ENCODE measurements around the gene TBX4.
"Not testable (repeated sequence)": the region's sequence is repeated elsewhere in the genome, so short reads cannot be mapped to it uniquely, and the experiment has no call there.

TBX4 gene

DNA sequence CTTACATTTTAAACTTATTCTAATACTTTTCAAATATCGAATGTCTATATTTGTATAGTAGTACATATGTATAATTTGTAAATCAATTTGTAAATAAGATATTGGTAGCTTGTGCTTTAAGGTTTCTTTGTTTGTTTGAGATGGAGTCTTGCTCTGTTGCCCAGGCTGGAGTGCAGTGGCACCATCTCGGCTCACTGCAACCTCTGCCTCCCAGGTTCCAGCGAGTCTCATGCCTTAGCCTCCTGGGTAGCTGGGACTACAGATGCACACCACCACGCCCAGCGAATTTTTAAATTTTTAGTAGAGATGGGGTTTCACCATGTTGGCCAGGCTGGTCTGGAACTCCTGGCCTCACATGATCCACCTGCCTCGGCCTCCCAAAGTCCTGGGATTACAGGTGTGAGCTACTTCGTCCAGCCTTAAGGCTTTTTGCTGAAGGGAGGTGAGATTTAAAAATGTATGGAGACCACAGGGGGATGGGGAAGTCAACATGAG, 41.7 kb downstream of the TBX4 start:
- not testable (repeated sequence) for H3K9me3 ChIP-seq (ENCODE audit: low read length); H3K27ac ChIP-seq (ENCODE audit: low read depth, low read length); H3K36me3 ChIP-seq (ENCODE audit: insufficient read depth, low read length); H3K9ac ChIP-seq (ENCODE audit: low read length); H3K4me3 ChIP-seq (ENCODE audit: low read depth in 1 of 2, low read length in 2 of 2); H3K27me3 ChIP-seq (ENCODE audit: control insufficient read depth in 1 of 2, insufficient read depth in 2 of 2, low read length in 2 of 2)
- peaks cover 16% of the 10 kb centered on the region for H3K4me1 ChIP-seq (ENCODE audit: insufficient read depth, low read length)

DNA sequence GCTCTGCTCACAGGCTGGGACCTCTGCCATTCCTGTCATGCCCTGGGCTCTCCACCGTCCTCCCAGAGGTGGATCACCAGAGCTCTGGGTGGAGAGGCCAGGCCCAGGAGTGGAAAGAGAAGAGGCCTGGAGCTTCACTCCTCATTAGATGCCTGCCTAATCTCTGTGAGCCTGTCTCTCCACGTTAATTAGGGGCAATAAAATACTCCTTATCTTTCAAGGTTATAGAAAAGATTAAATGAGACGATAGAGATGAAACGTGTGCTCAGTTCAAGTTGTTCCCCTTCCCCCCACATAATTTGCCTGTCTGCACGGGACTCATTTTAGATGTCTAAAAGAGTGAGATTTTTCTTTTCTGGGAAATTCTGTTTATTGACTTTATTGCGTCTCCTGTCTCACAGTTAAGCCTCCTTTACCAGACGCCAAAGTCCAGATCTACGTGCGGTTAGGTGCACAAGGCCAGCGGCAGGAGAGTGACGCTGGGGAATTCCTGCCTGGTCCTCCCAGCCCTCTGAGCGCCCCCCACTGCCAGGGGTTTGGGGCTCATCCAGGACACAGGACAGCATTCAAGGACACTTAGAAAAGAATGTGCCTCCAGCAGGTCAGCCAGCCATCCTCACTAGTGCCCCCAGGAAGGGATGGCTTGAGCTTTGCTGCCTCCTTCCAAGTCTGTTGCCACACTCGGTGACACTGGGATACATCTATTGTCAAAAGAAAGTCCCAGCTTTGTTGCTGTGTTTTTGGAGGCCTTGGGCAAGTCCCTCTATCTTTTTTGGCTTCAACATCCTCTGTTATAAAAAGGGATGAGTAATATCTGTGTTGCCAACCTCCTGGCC, 42.3 kb downstream of the TBX4 start:
- H3K4me3 ChIP-seq (ENCODE audit: low read depth in 1 of 2, low read length in 2 of 2): no peak overlapping the region
- H3K9me3 ChIP-seq (ENCODE audit: low read length): no peaks in the 10 kb centered on the region
- no peak overlapping the region for H3K27ac ChIP-seq (ENCODE audit: low read depth, low read length)
- no peaks in the 10 kb centered on the region for H3K27me3 ChIP-seq (ENCODE audit: control insufficient read depth in 1 of 2, insufficient read depth in 2 of 2, low read length in 2 of 2)
- H3K9ac ChIP-seq (ENCODE audit: low read length): no peak overlapping the region
- H3K36me3 ChIP-seq (ENCODE audit: insufficient read depth, low read length): no peaks in the 10 kb centered on the region
- H3K4me1 ChIP-seq (ENCODE audit: insufficient read depth, low read length): peaks cover 16% of the 10 kb centered on the region

DNA sequence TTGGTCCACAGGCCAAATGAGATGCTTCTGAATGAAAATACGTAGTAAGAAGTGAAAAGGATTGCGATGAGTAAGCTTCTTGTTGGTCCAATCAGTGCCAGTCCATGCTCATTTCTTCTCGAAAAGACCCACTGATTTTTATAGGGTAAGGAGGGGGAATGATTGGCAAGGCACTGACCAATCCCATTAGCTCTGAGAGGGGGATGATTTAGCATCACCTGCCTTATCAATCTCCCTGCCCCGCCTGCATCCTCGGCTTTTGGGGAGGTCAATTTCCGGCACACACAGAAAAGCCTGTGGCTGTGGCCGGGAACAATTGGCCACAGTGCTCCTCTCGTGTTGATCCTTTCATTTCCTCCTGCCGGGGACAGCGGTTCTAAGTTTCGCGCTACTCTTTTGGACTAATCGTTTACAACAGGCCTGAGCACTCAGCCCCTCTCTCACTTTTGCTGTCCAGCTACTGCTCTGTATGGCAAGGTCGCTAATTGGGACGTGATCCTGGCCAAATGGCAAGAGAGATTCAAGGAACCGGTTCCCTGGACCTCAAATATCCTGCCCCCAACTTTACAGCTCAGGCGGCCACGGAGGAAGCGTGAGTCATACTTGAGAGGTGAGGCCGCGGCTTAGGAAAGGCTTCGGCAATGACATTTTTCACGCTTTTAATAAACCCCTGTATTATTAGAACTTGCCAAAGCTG, 43.1 kb downstream of the TBX4 start:
- H3K4me1 ChIP-seq (ENCODE audit: insufficient read depth, low read length): peaks cover 16% of the 10 kb centered on the region
- no peaks in the 10 kb centered on the region for H3K9me3 ChIP-seq (ENCODE audit: low read length)
- no peak overlapping the region for H3K4me3 ChIP-seq (ENCODE audit: low read depth in 1 of 2, low read length in 2 of 2)
- no peaks in the 10 kb centered on the region for H3K36me3 ChIP-seq (ENCODE audit: insufficient read depth, low read length)
- H3K9ac ChIP-seq (ENCODE audit: low read length): no peak overlapping the region
- H3K27me3 ChIP-seq (ENCODE audit: control insufficient read depth in 1 of 2, insufficient read depth in 2 of 2, low read length in 2 of 2): no peaks in the 10 kb centered on the region
- H3K27ac ChIP-seq (ENCODE audit: low read depth, low read length): no peak overlapping the region

DNA sequence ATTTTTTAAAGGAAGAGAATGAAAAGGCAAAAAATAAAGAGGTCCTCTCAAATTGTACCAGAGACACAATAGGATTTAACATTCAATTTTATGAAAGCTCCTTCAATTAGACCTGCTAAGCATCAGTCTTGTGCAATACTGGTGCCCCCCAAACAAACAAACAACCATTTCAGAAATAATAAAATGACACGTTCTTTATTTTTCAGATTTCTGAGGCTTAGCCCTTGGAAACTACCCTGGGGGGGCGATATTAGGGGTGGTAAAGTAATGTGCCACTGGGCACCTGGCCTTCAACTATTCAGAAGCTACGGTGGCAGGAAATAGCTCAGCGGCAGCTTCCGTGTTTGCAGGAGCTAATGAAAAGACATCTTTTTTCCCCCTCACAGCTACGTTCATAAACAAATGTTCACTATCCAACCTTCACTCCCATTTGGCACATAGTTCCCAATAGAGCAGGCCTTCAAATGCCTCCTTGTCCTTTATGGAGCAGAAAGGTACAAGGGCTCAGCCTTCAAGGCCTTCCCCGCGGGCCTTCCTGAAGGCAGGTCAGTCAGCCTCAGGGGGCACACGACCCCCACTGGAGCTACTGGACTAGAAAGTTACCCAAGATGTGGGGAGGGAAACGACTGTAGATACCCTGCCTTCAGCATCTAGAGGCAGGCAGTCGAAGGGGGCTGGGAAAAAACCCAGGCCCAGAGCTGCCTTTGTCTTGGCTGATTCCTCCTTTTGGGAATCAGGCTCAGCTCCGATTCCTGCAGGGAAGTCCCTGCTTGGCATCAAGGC, 44.1 kb downstream of the TBX4 start:
- Histone ChIP-seq H3K4me3 (ENCODE audit: low read depth in 1 of 2, low read length in 2 of 2) (no peak overlapping the region), H3K27me3 (ENCODE audit: control insufficient read depth in 1 of 2, insufficient read depth in 2 of 2, low read length in 2 of 2) (no peaks in the 10 kb centered on the region), H3K36me3 (ENCODE audit: insufficient read depth, low read length) (no peaks in the 10 kb centered on the region), H3K4me1 (ENCODE audit: insufficient read depth, low read length) (peaks cover 16% of the 10 kb centered on the region), H3K9me3 (ENCODE audit: low read length) (no peaks in the 10 kb centered on the region), H3K27ac (ENCODE audit: low read depth, low read length) (no peak overlapping the region), H3K9ac (ENCODE audit: low read length) (no peak overlapping the region)

DNA sequence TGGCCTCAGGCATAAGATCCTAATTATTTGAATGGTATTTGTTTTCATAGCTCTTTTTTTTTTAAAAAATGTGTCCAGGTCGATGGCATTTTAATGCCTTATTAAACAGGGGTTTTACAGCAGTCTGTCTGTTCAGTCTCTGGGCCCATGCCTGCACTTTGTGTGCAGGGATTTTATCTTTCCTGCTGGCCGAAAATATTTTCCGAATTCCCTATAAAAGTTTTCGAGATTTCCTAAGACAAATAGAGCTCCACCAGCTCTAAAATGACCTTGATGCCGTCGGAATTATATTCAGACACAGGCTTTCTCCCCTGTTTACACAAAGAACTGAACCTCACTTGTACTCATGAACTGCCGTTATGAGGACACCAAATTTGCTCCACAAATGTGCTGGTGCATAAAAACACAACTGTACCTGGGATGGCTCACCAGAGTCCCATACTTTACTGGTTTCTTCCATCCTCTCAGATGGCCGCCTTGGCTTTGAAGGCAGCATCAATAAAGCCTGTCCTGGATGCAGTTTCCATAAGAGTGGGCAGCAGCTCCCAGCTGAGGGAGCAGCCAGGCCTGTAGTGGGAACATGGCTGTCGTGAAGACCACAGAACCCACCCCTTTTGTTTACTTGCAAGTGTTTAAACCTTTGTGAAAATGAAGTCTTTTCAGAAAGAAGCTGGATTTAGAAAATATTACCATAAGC, 44.9 kb downstream of the TBX4 start:
- Histone ChIP-seq H3K4me3 (ENCODE audit: low read depth in 1 of 2, low read length in 2 of 2) (no peak overlapping the region), H3K9me3 (ENCODE audit: low read length) (no peaks in the 10 kb centered on the region), H3K27me3 (ENCODE audit: control insufficient read depth in 1 of 2, insufficient read depth in 2 of 2, low read length in 2 of 2) (no peaks in the 10 kb centered on the region), H3K36me3 (ENCODE audit: insufficient read depth, low read length) (no peaks in the 10 kb centered on the region), H3K4me1 (ENCODE audit: insufficient read depth, low read length) (peaks cover 14% of the 10 kb centered on the region), H3K9ac (ENCODE audit: low read length) (no peak overlapping the region), H3K27ac (ENCODE audit: low read depth, low read length) (no peak overlapping the region)

DNA sequence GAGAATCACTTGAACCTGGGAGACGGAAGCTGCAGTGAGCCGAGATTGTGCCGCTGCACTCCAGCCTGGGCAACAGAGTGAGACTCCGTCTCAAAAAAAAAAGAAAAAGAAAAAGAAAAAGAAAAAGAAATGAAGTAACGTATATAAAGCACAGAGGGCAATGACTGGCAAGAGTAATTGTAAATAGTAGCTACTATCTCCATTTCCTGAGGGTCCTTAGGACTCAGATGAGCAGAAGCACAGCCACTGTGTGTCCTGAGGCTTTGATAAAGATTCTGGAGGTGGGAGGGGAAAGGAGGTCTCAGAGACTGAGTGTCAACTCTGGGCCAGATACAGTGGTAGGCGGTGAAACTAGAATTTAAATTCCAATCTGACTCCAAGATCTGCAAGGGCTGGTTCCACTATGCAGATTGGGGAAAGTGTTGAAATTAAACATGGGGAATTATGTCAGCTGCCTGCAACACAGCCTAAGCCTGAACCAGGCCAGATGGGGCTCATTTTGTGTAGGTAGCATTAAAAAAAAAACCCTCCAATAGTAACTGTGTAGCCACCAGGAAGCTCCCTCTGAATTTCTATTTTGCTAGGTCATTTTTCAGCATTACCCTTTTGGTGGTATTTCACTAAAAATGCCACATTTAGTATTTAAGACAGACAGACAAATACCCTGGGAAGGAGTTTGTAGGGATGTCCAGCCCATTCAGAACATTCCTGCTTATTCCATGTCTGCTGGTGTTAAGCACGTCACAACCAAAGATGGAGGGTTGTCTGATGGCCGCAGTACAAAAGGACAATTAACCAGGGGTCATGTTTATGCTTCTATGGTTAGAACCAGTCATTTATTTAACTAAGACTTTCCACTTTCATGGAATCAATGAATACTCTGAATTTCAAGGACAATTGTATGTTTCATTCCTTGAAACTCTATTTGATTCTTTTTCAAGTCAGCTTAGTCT, 46.1 kb downstream of the TBX4 start:
- no peaks in the 10 kb centered on the region for H3K27me3 ChIP-seq (ENCODE audit: control insufficient read depth in 1 of 2, insufficient read depth in 2 of 2, low read length in 2 of 2)
- H3K36me3 ChIP-seq (ENCODE audit: insufficient read depth, low read length): no peaks in the 10 kb centered on the region
- H3K4me1 ChIP-seq (ENCODE audit: insufficient read depth, low read length): peaks cover 2% of the 10 kb centered on the region
- H3K27ac ChIP-seq (ENCODE audit: low read depth, low read length): no peak overlapping the region
- H3K9me3 ChIP-seq (ENCODE audit: low read length): no peaks in the 10 kb centered on the region
- H3K4me3 ChIP-seq (ENCODE audit: low read depth in 1 of 2, low read length in 2 of 2): no peak overlapping the region
- no peak overlapping the region for H3K9ac ChIP-seq (ENCODE audit: low read length)

DNA sequence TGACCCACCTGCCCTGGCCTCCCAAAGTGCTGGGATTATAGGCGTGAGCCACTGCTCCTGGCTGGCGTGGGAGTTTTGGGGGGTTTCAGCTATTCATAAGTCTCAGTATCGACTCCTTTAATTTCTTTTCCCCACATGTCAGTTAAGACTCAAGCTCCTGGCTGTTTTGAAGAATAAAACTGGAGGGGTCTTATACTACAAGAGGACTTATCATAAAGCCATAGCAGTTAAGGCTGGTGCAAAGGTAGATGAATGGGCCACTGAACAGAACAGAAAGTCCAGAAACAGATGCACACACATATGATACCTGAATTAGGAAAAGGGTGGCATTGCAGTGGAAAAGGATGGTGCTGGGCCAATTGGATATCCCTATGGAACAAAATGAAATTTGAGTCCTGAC, 47.4 kb downstream of the TBX4 start:
- no peak overlapping the region for H3K9ac ChIP-seq (ENCODE audit: low read length)
- H3K4me1 ChIP-seq (ENCODE audit: insufficient read depth, low read length): no peaks in the 10 kb centered on the region
- H3K36me3 ChIP-seq (ENCODE audit: insufficient read depth, low read length): no peaks in the 10 kb centered on the region
- no peak overlapping the region for H3K27ac ChIP-seq (ENCODE audit: low read depth, low read length)
- H3K27me3 ChIP-seq (ENCODE audit: control insufficient read depth in 1 of 2, insufficient read depth in 2 of 2, low read length in 2 of 2): no peaks in the 10 kb centered on the region
- H3K9me3 ChIP-seq (ENCODE audit: low read length): no peaks in the 10 kb centered on the region
- no peak overlapping the region for H3K4me3 ChIP-seq (ENCODE audit: low read depth in 1 of 2, low read length in 2 of 2)

DNA sequence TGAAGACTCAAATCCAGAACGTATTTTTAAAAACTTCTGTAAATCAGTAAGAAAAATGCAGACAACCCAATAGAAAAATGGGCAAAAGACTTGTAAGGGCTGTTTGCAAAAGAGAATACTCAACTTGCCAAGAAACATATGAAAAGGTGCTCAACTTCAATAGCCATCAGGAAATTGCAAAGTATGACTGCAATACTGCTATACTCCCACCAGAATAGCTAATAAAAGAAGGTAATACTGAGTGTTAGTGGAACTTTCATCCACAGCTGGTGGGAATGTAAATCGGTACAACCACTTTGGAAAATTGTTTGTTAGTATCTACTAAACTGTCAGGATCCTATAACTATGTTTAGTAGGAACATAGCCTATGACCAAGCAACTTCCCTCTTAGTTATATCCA, 48.1 kb downstream of the TBX4 start:
- Histone ChIP-seq H3K4me1 (ENCODE audit: insufficient read depth, low read length) (no peaks in the 10 kb centered on the region), H3K36me3 (ENCODE audit: insufficient read depth, low read length) (no peaks in the 10 kb centered on the region), H3K9me3 (ENCODE audit: low read length) (no peaks in the 10 kb centered on the region), H3K9ac (ENCODE audit: low read length) (no peak overlapping the region), H3K27me3 (ENCODE audit: control insufficient read depth in 1 of 2, insufficient read depth in 2 of 2, low read length in 2 of 2) (no peaks in the 10 kb centered on the region), H3K27ac (ENCODE audit: low read depth, low read length) (no peak overlapping the region), H3K4me3 (ENCODE audit: low read depth in 1 of 2, low read length in 2 of 2) (no peak overlapping the region)

DNA sequence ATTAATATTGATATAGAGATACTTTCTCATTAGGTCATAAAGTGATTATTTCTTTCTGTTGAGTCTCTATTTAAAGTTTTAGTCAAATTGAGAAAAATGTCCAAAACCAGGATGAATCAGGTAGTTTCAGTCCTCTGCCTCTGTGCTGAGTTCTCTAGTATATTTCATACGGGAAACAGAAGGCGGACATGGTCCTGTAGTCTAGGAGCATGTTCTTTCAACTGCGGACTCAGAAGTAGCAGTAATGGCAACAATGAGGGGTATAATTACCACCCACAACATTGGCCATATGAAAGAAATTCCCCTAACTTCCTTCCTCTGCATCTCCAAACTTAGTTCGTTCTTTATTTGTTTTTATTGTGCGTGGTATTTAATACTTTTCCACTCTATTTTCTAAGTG, 50.1 kb downstream of the TBX4 start:
- Histone ChIP-seq H3K27ac (ENCODE audit: low read depth, low read length) (no peak overlapping the region), H3K36me3 (ENCODE audit: insufficient read depth, low read length) (no peaks in the 10 kb centered on the region), H3K9me3 (ENCODE audit: low read length) (no peaks in the 10 kb centered on the region), H3K4me3 (ENCODE audit: low read depth in 1 of 2, low read length in 2 of 2) (no peak overlapping the region), H3K27me3 (ENCODE audit: control insufficient read depth in 1 of 2, insufficient read depth in 2 of 2, low read length in 2 of 2) (no peaks in the 10 kb centered on the region), H3K9ac (ENCODE audit: low read length) (no peak overlapping the region), H3K4me1 (ENCODE audit: insufficient read depth, low read length) (no peaks in the 10 kb centered on the region)

DNA sequence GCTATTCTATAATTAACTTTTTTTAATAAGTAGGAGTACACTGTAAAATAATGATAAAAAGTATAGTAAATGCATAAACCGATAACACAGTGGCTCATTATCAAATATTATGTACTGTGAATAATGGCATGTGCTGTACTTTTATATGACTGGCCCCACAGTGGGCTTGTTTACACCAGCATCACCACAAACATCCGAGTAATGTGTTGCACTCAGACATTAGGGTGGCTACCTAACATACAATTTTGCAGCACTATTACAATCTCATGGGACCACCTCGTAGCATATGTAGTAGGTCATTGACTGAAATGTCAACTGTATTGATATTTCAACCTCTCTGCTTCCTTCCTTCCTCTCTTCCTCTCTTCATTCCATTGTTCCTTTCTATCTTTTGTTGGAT, 51.7 kb downstream of the TBX4 start:
- Histone ChIP-seq H3K4me1 (ENCODE audit: insufficient read depth, low read length) (no peaks in the 10 kb centered on the region), H3K9ac (ENCODE audit: low read length) (no peak overlapping the region), H3K27ac (ENCODE audit: low read depth, low read length) (no peak overlapping the region), H3K27me3 (ENCODE audit: control insufficient read depth in 1 of 2, insufficient read depth in 2 of 2, low read length in 2 of 2) (no peaks in the 10 kb centered on the region), H3K4me3 (ENCODE audit: low read depth in 1 of 2, low read length in 2 of 2) (no peak overlapping the region), H3K36me3 (ENCODE audit: insufficient read depth, low read length) (no peaks in the 10 kb centered on the region), H3K9me3 (ENCODE audit: low read length) (no peaks in the 10 kb centered on the region)
